GM18951 (cell line): Measurements from ENCODE around the gene SLFN13.
A peak's percentile ranks its signal among the peaks of the same experiment; 100 is the strongest.
"Not testable (repeated sequence)": the region's sequence is repeated elsewhere in the genome, so short reads cannot be mapped to it uniquely, and the experiment has no call there.

Source experiments
- POLR2A ChIP-seq: IDR thresholded peaks from 4 replicates; pipeline ENCODE4 v1.6.1; 2011; ENCODE audit warnings: mild to moderate bottlenecking; ENCODE audit not compliant: insufficient read length, insufficient read depth; ENCODE audit errors: extremely low read depth
- in situ Hi-C: fragments of 300-500 bp; cut with MboI; formaldehyde crosslinking; loops from one replicate; pipeline ENCODE4 v1.12.0; 2022; ENCODE audit warnings: low sequenced_read_pairs, mixed read lengths, inconsistent platforms; ENCODE audit not compliant: unreplicated experiment

Gene SLFN13

DNA sequence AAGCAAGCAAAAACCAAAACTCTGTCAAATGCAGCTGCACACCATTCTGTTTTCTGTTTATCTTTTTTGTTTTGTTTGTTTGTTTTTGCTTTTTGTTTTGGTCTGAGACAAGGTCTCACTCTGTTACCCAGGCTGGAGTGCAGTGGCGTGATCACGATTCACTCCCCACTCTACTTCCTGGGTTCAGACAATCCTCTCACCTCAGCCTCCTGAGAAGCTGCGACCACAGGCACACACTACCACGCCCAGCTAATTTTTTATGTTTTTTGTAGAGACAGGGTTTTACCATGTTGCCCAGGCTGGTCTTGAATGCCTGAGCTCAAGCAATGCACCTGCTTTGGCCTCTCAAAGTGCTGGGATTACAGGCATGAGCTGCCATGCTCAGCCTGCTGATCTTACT lies 19.3 kb upstream of the SLFN13 start:
- in situ Hi-C loops = no loop called here
- TF ChIP-seq POLR2A = no peak

DNA sequence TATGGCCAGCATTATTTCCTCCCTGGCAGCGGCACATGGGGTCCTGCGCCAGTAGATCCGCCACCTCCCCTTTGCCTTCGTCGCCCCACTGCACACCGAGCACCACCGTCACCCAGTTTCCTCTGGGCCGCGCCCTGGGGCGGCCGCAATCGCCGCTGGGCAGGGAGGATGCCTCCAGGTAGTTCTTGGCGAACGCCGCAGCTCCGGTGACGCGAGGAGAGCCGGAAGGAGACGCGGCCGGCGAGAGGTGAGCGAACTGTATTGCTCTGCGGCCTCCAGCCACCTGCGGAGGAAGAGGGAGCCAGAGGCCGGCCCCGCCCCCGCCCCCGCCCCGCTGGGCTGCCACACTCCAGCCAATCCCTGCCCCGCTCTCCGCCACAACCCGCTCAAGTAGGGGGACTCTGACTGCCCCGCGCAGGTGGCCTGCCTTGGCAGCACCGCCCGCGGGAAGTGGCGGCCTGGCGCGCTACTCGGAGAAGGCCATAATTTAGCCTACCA lies 11.8 kb upstream of the SLFN13 start:
- peak; percentile 62 for TF ChIP-seq POLR2A
- in situ Hi-C loops = no loop called here

GRCh38 chr17:35454035-35454434 lies 5.5 kb upstream of the SLFN13 start:
- in situ Hi-C loops = not testable (repeated sequence)

DNA sequence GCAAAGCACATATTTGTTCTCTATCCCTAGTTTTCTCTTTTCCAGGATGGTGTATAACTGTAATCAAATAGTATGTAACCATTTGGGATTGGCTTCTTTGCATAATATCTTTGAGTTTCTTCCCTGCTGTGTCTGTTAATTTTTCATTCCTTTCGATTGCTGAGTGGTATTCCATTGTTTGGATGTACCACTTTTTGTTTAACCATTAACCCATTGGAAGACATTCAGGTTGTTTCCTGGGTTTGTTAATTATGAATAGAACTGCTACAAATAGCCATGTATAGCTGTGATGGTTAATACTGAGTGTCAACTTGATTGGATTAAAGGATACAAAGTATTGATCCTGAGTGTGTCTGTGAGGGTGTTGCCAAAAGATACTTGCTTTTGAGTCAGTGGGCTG lies 4.6 kb upstream of the SLFN13 start:
- TF ChIP-seq POLR2A = no peak
- in situ Hi-C loops = no loop called here

GRCh38 chr17:35449371-35449931 lies 885 bp upstream of the SLFN13 start:
- in situ Hi-C loops = no loop called here
- no peak for TF ChIP-seq POLR2A

DNA sequence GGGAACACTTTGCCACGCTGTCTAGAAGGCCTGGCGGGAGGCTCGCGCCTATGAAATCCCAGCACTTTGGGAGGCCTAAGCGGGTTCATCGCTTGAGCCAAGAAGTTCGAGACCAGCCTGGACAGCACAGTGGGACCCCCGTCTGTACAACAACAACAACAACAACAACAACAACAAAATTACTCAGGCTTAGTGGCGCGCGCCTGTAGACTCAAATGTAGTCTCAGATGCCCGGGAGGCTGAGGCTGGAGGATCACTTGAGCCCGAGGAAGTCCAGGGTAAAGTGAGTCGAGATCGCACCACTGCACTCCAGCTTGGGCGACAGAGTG lies 297 bp upstream of the SLFN13 start:
- in situ Hi-C loops = no loop called here

DNA sequence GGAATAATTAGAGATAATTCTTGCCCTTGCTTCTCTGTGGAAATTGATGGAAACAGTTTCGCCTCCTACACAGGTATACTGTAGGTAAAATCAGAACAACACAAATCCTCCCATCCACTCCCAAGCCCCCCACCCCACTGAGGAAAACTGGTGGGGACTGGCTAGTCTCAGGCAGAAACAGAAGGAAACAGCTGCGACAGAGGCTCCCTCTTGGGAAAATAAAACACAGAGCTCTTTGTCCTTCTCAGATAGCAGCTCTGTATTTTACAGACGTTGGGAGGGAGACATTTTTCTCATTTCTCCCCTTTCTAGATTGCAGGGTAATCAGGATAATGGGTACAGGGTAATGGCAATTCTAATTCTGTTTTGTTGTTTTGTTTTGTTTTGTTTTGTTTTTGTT lies 1.1 kb downstream of the SLFN13 start:
- in situ Hi-C loops = no loop called here
- TF ChIP-seq POLR2A = no peak

More for the DNA sequence above, 297 bp upstream of the SLFN13 start:
- TF ChIP-seq POLR2A = no peak

DNA sequence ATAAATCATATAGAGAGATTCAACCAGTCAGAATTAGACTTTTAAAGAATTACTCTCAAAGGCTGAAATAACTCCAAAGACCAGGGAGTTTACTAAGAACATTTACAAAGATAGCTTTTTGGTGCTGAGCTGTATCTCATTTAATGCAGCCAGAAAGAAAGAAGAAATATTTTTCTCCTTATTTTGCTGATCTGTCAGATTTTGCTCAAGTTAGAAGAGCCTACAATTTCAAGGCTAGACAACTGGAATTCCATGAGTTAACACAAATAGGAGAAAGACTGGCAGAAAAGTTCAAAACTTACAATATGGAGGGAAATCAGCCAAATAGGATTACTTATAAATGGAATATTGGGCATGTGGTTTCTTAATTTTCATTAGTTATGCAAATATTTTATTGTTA lies 10.1 kb downstream of the SLFN13 start:
- in situ Hi-C loops = no loop called here
- TF ChIP-seq POLR2A = no peak

DNA sequence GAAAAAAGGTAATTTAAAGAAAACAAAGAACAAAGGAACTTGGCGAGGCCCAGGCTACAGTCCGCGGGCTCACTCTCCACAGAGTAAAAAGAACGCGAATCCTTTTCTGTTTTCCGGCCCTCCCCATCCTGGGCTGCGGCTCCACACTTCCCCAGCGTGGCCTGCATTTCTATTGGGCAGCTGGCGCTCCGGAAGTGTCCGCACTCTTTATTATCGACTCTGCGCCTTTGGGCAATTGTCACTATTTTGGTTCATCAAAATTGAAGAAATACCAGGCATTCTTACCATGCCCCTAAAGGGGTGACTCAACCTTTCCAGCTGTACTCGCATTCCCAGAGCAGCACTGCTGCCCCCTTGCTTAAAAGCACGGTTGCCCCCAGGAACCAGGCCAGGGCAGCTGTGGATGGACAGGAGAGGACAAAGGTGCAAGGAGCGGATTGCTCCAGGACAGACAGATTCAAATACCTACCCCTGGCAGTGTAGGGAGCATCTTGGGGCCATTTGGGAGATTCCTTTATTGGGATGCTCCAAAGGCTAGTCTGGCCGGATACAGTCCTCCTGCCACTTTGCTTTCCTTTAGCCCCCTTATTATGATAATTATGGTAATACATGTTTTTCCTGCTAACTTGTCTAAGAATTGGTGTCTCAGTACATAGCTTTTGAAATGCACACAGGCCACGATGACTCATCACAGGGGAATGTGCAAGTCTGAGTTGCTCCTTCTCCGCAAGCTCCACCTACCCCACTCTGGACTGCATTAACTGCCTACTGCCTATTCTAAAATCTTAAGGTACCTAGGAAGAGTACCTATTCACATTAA lies 15.3 kb downstream of the SLFN13 start:
- in situ Hi-C loops = no loop called here
- TF ChIP-seq POLR2A = no peak

DNA sequence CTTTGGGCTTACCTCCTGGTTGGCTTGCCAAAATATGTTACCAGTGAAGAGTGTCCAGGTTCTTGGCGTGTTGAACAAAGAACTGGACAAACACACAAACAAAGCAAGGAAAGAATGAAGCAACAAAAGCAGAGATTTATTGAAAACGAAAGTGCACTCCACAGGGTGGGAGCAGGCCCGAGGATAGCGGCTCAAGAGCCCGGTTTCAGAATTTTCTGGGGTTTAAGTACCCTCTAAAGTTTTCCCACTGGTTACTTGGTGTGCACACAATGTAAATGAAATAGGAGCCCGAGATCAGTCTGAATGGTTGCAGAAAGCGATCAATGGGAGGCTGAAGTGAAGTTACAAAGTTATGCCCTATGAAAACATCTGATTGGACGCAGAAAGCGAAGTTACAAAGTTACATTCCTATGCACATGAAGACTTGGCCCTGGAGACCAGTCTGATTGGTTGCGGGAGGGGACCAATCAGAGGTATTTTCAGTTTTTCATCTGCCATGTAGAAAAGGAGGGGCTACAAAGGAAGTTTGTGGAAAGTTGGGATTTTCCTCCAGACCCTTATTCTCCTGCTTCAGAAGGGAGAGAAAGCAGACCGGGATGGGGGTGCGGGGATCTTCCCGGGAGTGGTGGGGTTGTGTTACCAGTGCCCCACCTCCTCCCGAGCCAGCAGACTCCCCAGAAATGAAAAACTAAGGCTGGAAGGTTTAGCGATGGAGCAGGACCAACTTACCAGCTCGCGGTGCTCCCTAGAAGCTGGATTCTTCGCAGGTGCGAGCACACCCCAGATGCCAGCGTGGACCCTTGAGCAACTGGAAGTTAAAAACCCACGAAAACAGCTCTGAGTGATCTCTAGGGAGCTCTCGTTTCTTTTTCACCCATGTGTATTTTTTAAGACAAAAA lies 16.1 kb downstream of the SLFN13 start, which contains the start of gene SLFN12:
SLFN12 (minus strand) TSS at position 325 of the 899 bp plus-strand sequence. CDS start 9,472 bp downstream, outside the sequence.
- peak; percentile 47 for TF ChIP-seq POLR2A
- in situ Hi-C loops = no loop called here

- no peak for TF ChIP-seq POLR2A
- in situ Hi-C loops = no loop called here
These were observed 18.9 kb downstream of the SLFN13 start for GRCh38 chr17:35429702-35430101.

DNA sequence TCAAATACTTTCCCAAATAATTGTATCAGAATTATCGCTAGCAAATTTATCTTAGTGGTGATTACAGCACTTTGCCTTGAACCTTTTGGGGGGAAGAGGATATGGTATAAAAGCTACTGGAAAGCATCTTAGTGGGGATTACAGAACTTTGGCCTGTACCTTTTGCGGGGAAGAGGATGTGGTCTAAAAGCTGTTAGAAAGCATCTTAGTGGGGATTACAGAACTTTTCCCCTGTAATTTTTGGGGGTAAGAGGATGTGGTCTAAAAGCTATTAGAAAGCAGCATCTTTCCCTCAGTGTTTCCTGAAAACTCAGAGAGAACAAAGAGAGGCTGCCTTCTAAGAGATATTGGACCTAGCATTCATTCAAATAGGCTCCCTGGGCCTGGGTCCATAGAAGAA lies 20.3 kb downstream of the SLFN13 start:
- no peak for TF ChIP-seq POLR2A
- in situ Hi-C loops = no loop called here

DNA sequence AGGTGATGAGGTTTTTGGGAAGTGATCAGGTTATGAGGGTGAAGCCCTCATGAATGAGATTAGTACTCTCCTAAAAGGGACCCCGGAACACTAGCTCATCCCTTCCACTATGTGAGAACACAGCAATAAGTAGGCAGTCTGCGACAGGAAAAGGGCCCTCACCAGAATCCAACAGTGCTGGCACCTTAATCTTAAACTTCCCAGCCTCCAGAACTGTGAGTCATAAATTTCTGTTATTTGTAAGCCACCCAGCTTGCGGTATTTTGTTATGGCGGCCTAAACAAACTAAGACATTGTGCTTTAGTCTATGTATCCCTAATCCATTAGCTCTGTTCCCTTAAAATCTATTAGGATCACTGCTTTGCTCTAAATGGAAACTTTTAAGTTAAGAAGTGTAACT lies 24.8 kb downstream of the SLFN13 start:
- in situ Hi-C loops = no loop called here
- no peak for TF ChIP-seq POLR2A

- in situ Hi-C loops = not testable (repeated sequence)
These were observed 27.5 kb downstream of the SLFN13 start for GRCh38 chr17:35421069-35421468.
